ENCODE results near the gene FOXO1.

FOXO1 gene

DNA sequence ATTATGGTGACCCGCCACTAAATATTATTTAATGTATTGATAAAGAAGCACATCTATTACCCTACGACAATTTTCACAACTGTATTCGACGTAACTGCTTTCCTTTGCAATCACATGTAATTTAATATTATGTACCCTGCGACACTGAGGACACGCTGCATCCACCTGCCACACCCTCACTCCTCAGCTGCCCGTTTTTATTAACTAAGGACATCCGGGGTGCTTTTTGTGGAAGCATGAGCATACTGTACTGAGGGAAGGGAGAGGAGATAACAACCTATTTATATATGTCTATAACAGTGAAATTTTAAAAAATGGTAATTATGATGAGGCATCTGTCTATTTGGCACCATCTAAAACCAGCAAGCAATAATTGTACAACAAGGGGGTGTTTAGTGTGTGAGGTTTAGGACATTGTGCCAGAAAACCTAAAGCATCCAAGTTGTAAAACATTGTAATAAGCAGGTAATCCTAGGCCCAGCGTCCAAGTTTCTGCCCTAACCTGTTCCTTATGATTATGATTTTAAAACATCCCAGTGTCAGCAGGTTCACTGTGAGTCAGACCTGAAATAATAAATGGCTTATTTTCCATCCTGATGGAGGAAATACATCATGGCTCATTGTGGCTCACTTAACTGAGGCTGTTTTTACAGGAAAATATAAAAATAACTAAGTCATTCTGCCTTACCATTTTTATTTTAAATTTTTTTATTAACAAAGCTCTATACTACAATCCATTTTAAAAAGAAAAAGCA lies 56.3 kb downstream of the FOXO1 start:
- no peak for DNase-seq (ENCODE audit: low spot score)

DNA sequence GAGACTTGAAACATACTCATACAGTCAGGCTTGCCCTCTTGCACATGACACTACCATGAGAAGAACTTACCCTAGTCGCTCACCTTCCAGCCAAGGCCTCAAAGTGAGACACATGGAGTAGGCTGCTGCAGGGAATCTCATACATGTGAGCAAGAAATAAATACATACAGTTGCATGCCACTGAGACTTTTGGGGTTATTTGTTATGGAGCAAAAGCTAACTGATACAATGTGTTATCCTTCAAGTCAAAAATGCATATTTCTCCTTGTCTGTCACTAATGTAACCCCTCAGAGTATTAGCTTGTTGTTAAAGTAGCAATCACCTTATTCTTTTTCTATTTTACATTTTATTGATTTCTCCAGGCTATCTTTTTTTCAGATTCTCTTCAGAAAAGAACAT lies 58.1 kb downstream of the FOXO1 start:
- DNase-seq (ENCODE audit: low spot score) = no peak

DNA sequence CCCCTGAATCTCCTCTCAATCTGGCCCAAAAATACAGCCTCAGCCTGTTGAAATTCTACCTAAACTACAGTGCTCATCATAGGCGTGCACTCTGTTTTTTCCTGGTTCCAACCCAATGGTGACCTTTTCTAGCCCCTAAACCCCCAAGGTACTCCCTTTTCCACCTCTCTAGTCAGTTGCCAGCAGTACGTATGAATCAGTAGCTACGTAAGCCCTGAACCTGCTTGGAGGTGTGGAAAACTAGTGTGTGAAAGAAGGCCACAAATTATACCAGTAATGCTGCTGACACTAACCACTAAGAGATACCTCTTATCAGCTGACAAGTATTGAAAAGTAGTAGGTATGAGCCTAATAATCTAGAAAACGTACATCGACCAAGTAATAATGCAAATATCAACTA lies 60.9 kb downstream of the FOXO1 start:
- DNase-seq (ENCODE audit: low spot score) = no peak

DNA sequence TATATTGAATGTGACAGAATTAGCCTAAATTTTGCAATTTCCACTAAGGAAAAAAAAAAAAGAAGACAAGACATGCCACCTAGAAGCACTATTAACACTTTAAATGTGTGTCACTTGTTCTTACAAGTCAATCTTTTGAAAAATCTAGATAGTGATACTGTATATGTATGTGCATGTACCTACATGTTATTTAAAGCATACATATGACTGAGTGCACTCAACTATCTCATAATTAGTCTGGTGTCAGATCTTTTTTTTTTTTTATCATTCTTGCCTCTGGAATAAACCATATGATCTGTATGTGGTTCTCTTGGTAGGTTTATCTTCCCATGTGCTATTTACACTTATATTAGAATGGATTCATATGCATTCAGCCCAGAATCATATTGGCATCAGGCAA lies 62.3 kb downstream of the FOXO1 start:
- no peak for DNase-seq (ENCODE audit: low spot score)

DNA sequence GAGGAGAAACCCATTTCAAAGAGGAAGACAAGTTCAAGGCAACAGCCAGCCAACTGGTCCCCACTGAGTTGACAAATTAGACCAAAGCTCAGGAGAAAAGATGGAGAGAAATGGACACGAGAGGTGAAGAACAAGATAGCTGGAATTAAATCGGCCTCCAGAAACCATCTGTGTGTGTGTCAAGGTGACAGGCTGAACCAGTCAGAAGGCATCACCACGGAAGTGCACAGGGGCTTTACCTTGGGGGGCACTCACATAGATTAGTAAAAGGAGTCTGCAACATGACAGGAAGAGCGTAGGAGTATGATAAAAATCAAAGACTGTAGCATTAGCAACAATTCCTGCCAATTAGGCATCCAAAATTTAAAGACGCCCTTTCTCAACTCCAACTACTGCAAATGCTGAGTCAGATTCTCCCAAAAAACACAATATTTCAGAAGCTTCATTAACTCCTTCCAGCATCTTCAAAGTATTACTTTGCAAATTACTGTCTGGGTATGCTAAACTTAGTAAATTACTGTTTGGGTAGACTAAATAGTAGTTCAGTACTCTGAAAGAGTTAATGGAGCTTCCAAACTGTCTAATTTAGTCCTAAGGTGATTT lies 66.2 kb downstream of the FOXO1 start:
- no peak for DNase-seq (ENCODE audit: low spot score)

DNA sequence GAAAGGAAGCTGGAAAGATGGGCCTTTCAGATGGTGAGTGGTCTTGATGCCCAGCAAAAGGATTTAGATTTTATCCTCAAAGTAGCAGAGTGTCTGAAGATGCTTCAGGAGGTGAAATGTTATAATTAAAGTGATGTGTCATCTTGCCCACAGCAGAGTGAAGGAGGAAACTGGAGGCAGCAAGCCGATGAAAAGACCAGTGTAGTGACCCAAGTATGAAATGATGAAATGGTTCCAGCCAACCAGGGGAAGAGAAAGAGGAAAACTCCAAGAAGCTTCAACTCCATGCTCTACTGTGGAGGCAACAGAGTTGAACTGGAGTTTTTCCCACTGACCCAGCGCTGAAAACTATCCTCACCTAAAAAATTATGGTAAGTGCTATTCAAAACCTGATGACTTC lies 66.7 kb downstream of the FOXO1 start:
- no peak for DNase-seq (ENCODE audit: low spot score)

DNA sequence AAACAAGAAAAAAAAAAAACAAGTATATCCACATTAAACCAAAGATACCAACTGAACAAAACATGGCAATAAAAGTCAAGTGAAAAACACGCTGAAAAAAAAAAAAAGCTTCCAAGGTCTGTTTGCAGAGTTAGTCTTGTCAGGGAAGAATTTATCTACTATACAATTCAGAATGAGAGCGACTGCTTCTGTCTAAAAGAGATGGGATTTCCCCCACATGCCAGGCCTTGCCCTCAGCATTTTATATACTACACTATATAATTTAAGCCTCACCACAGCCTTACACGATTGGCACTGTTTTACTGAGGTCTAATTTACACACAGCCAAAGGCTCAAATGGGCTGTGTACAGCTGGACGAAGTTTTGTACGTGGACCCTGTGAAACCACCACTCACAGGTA lies 67.3 kb downstream of the FOXO1 start:
- DNase-seq (ENCODE audit: low spot score) = no peak

DNA sequence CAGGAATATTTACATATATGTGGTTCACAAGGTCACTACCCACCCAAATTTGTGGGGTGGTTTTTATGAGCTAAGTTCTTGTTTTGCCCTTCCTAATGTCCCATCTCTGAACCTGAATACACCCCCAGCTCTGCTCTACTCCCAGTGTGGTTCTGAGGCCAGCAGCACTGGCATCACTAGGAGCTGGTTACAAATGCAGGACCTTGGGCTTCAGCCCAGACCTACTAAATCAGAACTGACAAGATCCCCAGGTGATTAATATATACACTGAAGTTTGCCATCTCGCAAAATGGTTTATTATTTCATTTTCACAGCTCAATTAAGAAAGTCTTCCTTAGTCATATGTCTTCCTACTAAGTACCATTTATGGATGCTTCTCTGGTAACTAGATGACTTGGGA lies 67.9 kb downstream of the FOXO1 start:
- DNase-seq (ENCODE audit: low spot score) = no peak

DNA sequence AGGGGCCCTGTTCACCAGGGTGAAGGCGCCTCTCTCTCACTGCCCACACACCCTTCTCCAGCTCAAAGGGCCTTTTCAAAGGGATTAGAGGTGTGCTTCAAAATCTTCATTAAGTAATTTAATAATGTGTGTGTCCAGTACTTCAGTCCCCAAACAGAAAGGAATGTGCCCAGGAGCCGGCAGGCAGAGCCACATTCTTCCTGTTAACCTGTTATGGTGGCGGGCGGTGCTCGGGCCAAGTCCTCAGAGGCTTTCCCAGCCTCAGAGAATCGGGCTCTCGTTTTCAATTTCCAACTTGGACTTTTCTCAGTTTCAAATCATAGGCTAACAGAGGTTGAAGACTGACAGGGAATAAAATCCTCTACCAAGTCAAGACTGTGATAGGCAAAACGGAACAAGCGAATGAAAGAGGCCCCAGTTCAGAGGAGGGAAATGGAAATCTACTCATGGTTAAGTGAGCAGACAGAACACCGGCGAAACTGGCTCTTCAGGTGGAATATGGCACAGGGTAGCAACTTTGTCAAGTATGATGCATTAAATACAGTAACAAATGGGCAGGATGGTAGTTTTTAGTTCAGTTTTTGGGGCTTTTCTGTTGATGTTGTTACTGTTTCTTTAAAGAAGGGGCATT lies 68.6 kb downstream of the FOXO1 start:
- no peak for DNase-seq (ENCODE audit: low spot score)

DNA sequence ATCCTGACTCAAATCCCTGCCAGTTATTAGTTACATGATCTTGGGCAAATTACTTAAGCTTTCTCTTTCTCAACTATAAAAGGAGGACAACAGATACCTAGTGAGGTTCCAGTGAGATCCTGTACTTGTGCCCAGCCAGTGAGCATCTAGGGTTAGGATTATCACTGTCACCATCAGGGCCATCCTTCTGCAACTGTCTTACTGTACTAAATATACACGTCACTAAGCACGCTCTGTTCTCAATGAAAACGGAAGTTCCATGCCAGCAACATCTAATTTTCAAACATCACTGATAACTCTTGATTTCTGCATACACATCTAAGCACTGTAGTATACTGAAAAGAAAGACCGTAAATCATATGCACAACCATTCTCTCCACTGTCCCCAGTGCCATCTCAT lies 70.0 kb downstream of the FOXO1 start:
- no peak for DNase-seq (ENCODE audit: low spot score)

DNA sequence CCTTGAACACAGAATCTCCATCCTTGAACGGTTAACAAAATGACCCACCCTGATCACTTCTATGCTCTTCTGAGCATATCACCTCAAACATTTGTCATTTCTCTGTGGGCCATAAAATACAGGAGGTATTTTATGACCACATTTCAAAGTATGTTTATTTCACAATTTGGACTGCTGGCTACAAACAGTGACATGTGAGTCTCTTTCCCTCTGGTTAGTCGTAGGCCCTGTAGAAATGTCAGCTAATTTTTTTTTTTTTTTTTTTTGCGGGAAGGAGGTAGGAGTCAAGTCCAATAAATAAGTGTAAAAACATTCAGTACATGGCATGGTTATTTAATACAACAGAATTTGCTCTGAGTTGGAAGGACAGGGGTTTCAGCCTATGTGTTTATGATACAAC lies 70.7 kb downstream of the FOXO1 start:
- DNase-seq (ENCODE audit: low spot score) = no peak

DNA sequence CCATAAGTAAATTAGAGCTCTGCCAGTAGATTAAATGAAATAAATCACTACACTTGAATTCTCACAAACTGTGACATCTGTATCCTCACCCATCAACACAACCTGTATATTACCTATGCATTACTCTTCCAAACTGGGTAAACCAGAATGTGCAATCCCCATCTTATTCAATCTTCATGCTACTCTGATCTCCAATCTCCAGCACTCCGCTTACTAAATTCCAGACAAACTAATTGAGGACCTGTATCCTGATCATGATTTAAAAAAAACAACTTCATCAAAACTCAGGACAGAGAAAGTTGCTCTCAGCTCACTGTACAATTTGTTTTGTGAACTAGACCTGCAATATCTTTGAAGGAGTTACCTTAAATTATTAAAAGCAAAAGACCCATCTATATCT lies 74.4 kb downstream of the FOXO1 start:
- no peak for DNase-seq (ENCODE audit: low spot score)

DNA sequence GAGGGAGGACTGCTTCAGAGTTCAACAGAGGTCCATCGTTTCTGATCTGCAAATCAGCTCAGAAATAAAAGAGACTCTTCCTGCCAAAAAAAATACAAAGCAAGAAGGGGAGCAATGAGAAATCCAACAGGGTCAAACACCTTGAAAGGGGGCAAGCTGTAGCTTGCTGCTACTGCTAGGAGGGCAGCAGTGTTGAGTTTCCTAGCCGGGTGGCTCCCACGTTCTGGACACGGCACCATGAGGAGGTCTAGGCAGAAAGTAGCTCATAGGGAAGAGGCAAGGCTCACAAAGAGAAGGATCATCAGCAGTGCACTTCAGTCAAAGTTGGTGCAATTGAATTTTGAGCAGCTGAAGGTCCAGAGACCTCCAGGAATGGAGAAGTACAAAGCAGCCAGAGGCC lies 75.3 kb downstream of the FOXO1 start:
- DNase-seq (ENCODE audit: low spot score) = no peak

DNA sequence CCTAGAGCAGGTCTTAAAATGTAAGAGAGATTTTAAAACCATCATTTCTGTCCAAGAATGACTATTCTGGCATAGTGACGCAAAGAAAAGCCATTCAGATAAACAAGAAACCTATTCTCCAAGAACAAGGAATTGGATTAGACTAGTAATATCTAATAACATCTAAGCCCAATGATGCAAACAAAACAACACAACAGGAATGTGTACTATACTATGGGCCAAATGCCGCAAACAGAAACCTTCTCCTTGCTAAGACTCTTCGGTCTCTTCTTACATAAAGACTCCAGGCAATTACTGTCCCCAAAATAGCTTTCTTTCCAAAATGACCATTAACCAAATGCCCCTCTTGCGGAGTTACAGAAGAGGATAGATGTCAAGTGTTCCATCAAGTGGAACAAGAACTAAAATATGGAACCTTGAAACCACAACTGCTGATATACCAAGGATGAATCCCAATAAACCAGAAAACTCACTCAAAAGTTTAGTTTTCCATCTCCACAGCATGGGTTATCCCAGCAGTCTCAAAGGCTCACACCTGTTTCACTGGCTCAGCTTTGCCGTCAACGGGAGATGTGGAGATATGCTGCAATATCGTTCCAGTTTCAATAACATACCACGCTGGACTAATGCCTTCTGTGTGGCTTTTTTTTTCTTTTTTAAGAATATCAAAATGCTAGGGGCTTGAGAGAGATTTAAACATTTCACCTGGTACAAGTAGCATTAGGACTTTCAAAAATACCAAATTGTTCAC lies 76.2 kb downstream of the FOXO1 start:
- no peak for DNase-seq (ENCODE audit: low spot score)

DNA sequence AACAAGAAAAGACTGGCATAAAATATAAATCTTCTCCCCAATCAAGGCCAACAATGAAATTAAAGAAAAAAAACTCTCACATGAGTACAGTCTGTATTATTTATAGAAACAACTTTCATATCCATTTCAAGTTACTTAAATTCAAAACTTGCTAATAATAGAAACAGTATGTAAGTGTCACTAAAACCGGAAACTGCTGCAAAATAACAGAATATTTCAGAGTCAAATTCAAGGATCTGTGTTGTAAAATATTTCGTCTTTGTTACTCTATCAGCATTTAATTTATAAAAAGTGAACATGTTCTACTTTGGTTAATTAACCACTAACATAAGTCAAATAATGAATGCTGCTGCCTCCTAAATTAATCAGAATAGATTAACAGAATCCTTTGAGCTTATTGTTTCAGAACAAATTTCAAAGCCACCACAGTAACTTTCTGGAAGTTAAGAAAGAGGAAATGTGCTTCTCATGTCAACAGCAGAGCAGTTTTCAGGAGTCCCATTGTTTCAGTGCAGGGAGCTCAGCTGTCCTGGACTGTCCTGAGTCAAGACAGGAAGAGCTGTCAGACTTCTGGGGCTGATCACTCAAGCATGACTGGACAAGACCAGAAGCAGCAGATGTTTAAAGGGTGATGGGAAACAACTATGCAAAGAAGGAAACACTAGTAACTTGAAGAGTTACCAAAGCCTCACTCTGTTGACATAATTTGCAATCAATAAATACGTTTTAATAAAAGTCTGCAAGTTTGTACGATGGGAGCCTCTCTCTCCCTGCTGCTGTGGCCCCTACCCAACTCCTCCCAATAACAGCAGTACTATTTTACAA lies 76.9 kb downstream of the FOXO1 start:
- peak; percentile 49 for DNase-seq (ENCODE audit: low spot score)

DNA sequence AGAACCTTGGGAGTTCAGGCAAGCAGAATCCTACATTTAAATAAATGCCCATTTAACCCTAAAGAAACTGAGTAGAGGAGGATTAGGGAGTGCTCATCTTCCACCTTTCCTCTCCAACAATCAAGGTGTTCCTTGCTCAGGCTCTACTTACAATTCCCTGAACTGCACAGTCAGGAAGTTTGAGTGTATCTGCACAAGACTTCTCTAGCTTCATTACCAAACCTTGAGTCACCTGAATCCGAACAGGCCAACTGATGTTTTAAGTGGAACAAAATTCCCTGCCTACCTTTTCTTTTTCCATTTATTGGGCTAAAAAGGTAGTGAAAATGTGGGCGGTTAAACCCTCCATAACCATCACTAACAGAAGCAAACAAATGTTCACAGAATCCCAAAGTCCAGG lies 78.3 kb downstream of the FOXO1 start:
- DNase-seq (ENCODE audit: low spot score) = no peak

DNA sequence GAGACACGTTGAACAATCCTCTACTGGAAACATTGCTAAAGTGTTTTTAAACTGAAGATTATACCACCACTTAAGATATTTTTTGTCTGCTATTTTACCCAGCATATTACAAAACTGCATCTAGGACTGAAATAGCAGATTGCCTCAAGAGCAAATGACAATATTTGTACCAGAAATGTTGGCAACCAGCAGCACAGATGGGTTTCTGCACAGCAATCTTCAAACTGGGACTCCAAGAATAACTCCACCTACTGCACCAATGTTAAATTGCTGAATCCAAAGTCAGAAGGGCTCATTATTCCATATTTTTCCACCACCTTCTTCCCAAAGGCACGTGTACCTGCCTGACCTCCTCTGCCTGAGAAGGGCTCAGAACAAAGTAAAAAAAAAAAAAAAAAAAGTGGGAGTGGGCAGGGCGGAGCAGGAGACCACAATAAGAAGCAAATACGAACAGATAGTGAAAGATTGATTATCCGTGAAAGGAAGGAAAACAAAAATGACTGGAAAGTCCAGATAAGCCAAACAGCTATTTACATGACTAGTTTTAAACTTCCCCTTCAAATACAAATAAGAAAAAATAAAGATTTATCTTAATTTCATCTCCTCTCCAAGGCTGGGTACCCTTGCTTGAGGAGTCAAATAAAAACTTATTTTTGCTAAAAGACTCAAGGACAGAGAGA lies 79.4 kb downstream of the FOXO1 start:
- no peak for DNase-seq (ENCODE audit: low spot score)

DNA sequence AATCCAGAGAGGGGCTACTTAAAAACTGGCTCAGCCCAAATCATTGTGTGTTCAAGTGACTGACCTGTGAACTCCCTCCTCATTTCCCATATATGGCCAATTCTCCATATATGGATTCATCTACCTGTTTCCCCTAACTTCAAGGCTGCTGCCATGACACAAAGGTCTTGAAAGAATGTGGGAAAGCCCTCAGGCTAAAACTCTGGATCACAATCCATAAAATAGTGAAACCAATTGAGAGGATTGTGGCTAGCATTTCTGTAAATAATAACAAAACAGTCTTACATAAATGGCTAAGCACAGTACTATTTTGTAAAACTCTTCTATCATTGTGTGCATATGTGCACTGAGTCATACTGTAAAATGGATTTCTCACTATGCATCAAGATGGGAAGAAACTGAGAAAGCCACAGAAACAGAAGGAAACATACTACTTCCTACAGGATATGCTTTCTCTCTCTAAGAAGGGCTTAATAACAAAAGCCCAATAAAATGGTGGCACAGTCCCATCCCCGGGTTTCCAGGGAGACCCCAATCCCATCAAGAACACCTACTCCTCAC lies 80.5 kb downstream of the FOXO1 start:
- no peak for DNase-seq (ENCODE audit: low spot score)

DNA sequence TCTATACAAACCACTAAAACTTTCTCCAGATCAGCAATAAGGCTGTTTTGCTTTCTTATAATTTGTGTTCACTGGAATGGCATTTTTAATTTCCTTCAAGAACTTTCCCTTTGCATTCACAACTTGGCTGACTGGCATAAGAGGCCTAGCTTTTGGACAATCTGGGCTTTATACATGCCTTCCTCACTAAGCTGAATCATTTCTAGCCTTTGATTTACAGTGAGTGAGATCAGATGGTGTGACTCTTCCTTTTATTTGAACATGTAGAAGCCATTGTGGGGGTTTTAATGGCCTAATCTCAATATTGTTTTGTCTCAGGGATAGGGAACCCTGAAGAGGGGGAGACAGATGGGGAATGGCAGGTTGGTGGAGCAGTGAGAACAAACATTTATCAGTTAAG lies 82.7 kb downstream of the FOXO1 start:
- no peak for DNase-seq (ENCODE audit: low spot score)

DNA sequence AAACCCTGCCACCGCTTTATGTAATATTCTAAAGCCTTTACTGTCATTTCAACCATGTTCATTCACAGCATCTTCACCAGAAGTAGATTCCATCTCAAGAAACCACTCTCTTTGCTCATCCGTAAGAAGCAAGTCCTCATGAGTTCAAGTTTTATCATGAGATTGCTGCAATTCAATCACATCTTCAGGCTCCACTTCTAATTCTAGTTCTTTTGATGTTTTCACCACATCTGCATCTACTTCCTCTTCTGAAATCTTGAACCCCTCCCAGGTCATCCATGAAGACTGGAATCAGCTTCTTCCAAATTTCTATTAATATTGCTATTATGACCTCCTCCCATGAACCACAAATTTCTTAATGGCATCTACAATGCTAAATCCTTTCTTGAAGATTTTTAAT lies 83.9 kb downstream of the FOXO1 start:
- DNase-seq (ENCODE audit: low spot score) = no peak

DNA sequence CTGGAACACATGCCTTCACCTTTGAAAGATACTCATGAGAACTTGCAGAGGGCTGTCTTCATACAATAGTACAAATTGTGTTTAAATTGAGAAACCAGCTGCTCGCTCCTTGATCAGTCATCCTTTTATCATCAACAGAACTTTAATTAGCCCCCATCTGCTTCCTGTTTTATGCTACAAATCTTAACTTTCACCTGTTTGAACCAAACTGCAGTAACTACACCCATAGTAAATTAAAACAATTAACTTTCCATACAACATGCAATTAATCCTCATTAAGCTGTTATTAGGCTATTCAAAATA lies 85.2 kb downstream of the FOXO1 start:
- DNase-seq (ENCODE audit: low spot score) = no peak
